ENCODE data around the gene ZNF195.
A peak's percentile ranks its signal among the peaks of the same experiment; 100 is the strongest.
"Not testable (repeated sequence)": the region's sequence is repeated elsewhere in the genome, so short reads cannot be mapped to it uniquely, and the experiment has no call there.

ZNF195 gene

GRCh38 chr11:3346587-3346986 lies 32.4 kb downstream of the ZNF195 start:
- DNase-seq = no peak

- no peak for DNase-seq
Observed at GRCh38 chr11:3345736-3346135, 33.2 kb downstream of the ZNF195 start.

- no peak for DNase-seq
Observed at GRCh38 chr11:3344327-3345174, 34.4 kb downstream of the ZNF195 start.

- no peak for DNase-seq
Observed at GRCh38 chr11:3342709-3343108, 36.2 kb downstream of the ZNF195 start.

- peak; percentile 73 to 74 for DNase-seq
Observed at GRCh38 chr11:3341298-3341697, 37.6 kb downstream of the ZNF195 start.

GRCh38 chr11:3340025-3340424 lies 38.9 kb downstream of the ZNF195 start:
- no peak for DNase-seq

- no peak for DNase-seq
Observed at GRCh38 chr11:3339340-3339624, 39.7 kb downstream of the ZNF195 start.

GRCh38 chr11:3338569-3339339 lies 40.2 kb downstream of the ZNF195 start:
- no peak for DNase-seq

- not testable (repeated sequence) for DNase-seq
Observed at GRCh38 chr11:3336420-3336819, 42.5 kb downstream of the ZNF195 start.

GRCh38 chr11:3333157-3333556 lies 45.8 kb downstream of the ZNF195 start:
- not testable (repeated sequence) for DNase-seq

GRCh38 chr11:3331078-3331477 lies 47.9 kb downstream of the ZNF195 start:
- DNase-seq = not testable (repeated sequence)

- DNase-seq = not testable (repeated sequence)
Observed at GRCh38 chr11:3330064-3330463, 48.9 kb downstream of the ZNF195 start.

GRCh38 chr11:3328503-3328902 lies 50.4 kb downstream of the ZNF195 start:
- not testable (repeated sequence) for DNase-seq

GRCh38 chr11:3326450-3326849 lies 52.5 kb downstream of the ZNF195 start:
- not testable (repeated sequence) for DNase-seq

- DNase-seq = not testable (repeated sequence)
Observed at GRCh38 chr11:3324724-3325123, 54.2 kb downstream of the ZNF195 start.
